Gastrocnemius medialis (tissue), 4 donors: ENCODE results near the gene RALGAPA1.

ENCODE experiments used
- CTCF ChIP-seq, 5 experiments: fragments of 450-650 bp in 3 of 5; fragments of 200-600 bp in 2 of 5; sonication (generic) in 2 of 5; IDR thresholded peaks in 4 of 5; conservative IDR thresholded peaks in 1 of 5; 1 replicate in 4 of 5; 2 replicates in 1 of 5; pipeline ENCODE4 v1.5.1; 2016 to 2019; ENCODE audit warnings: antibody characterized with exemption in 5 of 5, mild to moderate bottlenecking in 3 of 5, moderate library complexity in 3 of 5
- POLR2A ChIP-seq, 2 donors: fragments of 450-650 bp; IDR thresholded peaks; one replicate each; pipeline ENCODE4 v1.6.1; 2017; ENCODE audit warnings: antibody characterized with exemption in 2 of 2, mild to moderate bottlenecking in 2 of 2, moderate library complexity in 2 of 2

DNA sequence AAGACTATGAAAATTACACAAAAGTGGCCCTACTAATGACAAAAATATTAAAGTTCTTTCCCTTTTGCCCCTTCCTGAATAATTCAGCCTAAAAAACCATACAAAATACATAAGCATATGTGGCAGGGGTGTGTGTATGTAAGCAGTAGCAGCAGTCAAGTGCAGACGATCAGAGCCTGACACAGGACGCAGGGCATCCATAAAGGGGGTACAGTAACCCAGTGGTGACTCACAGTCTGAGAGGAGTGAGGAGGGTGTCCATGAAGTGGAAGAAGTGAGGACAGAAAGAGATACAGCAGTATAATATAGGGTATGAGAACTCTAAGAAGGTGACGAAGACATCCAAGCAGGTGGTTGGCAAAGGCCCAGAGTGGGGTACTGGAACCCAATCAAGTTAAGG, 56.7 kb downstream of the RALGAPA1 start:
- no peak for TF ChIP-seq CTCF (IDR thresholded peaks at IDR 0.05 in 4 of 5, conservative IDR thresholded peaks at IDR 0.05 in 1 of 5)
- TF ChIP-seq POLR2A (IDR thresholded peaks at IDR 0.05), result no peak
